Prostate gland (tissue), 2 donors: Measurements from ENCODE around the gene TNRC6C.

Experiments used
- POLR2A ChIP-seq: fragments of 450-650 bp; IDR thresholded peaks from one replicate; pipeline ENCODE4 v1.6.1; 2016; ENCODE audit warnings: antibody characterized with exemption, mild to moderate bottlenecking
- POLR2AphosphoS5 ChIP-seq: sonication (generic); formaldehyde crosslinking; IDR thresholded peaks from one replicate; pipeline ENCODE4 v1.6.1; 2017; ENCODE audit warnings: antibody characterized with exemption
- TF ChIP-seq, protein P1 (sequence below), 4 experiments: fragments of 200-600 bp in 2 of 4; fragments of 450-650 bp in 2 of 4; sonication (generic) in 2 of 4; IDR thresholded peaks; 1 replicate in 3 of 4; 2 replicates in 1 of 4; pipeline ENCODE4 v1.5.1; 2016 to 2019; ENCODE audit warnings: antibody characterized with exemption in 4 of 4, mild to moderate bottlenecking in 2 of 4, moderate library complexity in 2 of 4

DNA sequence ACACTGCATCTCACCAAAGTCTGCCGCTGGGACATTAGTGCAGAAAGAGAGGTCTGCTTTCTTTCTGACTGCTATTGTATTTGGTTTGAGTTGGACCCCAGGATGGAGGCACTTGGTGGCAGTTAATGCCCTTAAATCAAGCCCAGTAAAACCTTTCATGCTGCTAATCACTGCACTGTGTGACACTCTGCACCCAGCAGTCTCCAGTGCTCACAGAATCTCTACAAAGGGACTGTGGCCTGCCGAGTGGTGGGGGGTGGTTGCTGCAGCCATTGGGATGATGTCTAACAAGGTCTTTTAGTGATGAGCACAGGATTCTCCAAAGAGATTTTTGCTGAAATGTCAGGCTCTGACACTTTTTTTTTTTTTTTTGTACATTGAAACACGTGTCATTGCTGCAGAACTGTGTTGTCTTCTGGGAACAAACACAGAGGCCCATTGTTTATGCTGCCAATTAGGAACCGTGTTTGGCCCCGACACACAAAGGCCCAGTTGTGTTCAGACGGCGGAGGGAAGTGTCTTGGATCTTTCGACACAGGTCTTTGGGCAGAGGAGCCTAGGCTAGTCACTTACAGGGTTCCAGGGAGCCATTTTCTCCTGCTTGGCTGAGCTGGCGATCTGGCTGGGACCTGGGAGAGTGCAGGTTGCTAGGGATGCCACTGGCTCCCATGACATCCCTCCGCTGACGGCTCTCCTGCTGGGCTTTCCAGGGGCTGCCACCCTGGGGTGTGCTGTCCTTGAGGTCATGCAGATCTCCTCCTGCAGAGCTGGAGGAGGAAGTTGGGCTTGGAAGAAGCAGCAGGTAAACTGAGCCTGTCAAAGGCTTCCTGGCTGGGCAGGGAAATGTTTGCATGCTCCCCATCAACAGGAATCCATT is 16.2 kb upstream of the TNRC6C start:
- TF ChIP-seq, protein P1, sequence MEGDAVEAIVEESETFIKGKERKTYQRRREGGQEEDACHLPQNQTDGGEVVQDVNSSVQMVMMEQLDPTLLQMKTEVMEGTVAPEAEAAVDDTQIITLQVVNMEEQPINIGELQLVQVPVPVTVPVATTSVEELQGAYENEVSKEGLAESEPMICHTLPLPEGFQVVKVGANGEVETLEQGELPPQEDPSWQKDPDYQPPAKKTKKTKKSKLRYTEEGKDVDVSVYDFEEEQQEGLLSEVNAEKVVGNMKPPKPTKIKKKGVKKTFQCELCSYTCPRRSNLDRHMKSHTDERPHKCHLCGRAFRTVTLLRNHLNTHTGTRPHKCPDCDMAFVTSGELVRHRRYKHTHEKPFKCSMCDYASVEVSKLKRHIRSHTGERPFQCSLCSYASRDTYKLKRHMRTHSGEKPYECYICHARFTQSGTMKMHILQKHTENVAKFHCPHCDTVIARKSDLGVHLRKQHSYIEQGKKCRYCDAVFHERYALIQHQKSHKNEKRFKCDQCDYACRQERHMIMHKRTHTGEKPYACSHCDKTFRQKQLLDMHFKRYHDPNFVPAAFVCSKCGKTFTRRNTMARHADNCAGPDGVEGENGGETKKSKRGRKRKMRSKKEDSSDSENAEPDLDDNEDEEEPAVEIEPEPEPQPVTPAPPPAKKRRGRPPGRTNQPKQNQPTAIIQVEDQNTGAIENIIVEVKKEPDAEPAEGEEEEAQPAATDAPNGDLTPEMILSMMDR (IDR thresholded peaks at IDR 0.05), result no peak
- TF ChIP-seq POLR2AphosphoS5, result peak; percentile 27
- no peak for TF ChIP-seq POLR2A
